SK-N-SH (cell line): ENCODE data around the gene PPIP5K1. TPM values are rescaled to one million over a fixed set of nuclear protein-coding genes. Genes with fewer than 3 reads are reported as not detected.

ENCODE experiments used
- CTCF ChIA-PET: fragments of 300-600, 350-600 bp; formaldehyde crosslinking; extraction: SDS; loops from one replicate; lab custom pipeline; 2021; lab: Yijun Ruan, JAX
- POLR2A ChIA-PET: fragments of 350-600 bp; sonication (Branson Sonifier 250); formaldehyde crosslinking; extraction: SDS; loops from one replicate; lab custom pipeline; 2020; ENCODE audit warnings: antibody characterized with exemption, inconsistent platforms; lab: Yijun Ruan, JAX
- DNase-seq: peaks from one replicate; pipeline ENCODE4 v3.0.0; 2012
- H2AFZ ChIP-seq: fragments of 200-600 bp; sonication (generic); 2 replicates; pipeline ENCODE4 v1.8.1; 2016; ENCODE audit warnings: antibody characterized with exemption, mild to moderate bottlenecking, low read depth
- H3F3A ChIP-seq: fragments of 200-600 bp; sonication (generic); replicated peaks from 2 replicates; pipeline ENCODE3; 2016; ENCODE audit warnings: antibody characterized with exemption, mild to moderate bottlenecking; ENCODE audit not compliant: insufficient read depth
- H3K27ac ChIP-seq, 2 experiments: fragments of 200-500 bp in 1 of 2; fragments of 200-600 bp in 1 of 2; sonication (Bioruptor generic) in 1 of 2; sonication (generic), shearing (Covaris generic) in 1 of 2; 2 replicates each; pipeline versions ENCODE4 v1.5.1 to v1.6.1; 2014 to 2016; ENCODE audit warnings: low read depth in 2 of 2, inconsistent platforms in 1 of 2, low read length in 1 of 2, mild to moderate bottlenecking in 1 of 2, mixed read lengths in 1 of 2
- H3K27me3 ChIP-seq: fragments of 200-600 bp; sonication (generic), shearing (Covaris generic); 2 replicates; pipeline ENCODE4 v1.6.1; 2016; ENCODE audit warnings: mixed run types; ENCODE audit not compliant: insufficient read depth
- H3K36me3 ChIP-seq, 2 experiments: fragments of 200-500 bp in 1 of 2; fragments of 200-600 bp in 1 of 2; sonication (Bioruptor generic) in 1 of 2; sonication (generic) in 1 of 2; replicated peaks in 1 of 2; 2 replicates each; pipeline versions ENCODE3 to v1.5.1; 2014 to 2016; ENCODE audit warnings: low read length in 1 of 2, mild to moderate bottlenecking in 1 of 2; ENCODE audit not compliant: insufficient read depth in 2 of 2, control insufficient read depth in 1 of 2
- H3K4me1 ChIP-seq, 2 experiments: fragments of 200-500 bp in 1 of 2; fragments of 200-600 bp in 1 of 2; sonication (Bioruptor generic) in 1 of 2; sonication (generic), shearing (Covaris generic) in 1 of 2; 2 replicates each; pipeline versions ENCODE4 v1.5.1 to v1.6.1; 2014 to 2016; ENCODE audit warnings: low read depth in 1 of 2, low read length in 1 of 2, mixed run types in 1 of 2; ENCODE audit not compliant: insufficient read depth in 2 of 2, control insufficient read depth in 1 of 2
- H3K4me2 ChIP-seq: fragments of 200-600 bp; sonication (generic), shearing (Covaris generic); 2 replicates; pipeline ENCODE4 v1.6.1; 2017; ENCODE audit warnings: mixed run types
- H3K4me3 ChIP-seq, 2 experiments: fragments of 200-500 bp in 1 of 2; fragments of 200-600 bp in 1 of 2; sonication (Bioruptor generic) in 1 of 2; sonication (generic), shearing (Covaris generic) in 1 of 2; 2 replicates each; pipeline versions ENCODE4 v1.5.1 to v1.8.1; 2014 to 2016; ENCODE audit warnings: low read depth in 2 of 2, inconsistent platforms in 1 of 2, low read length in 1 of 2, mild to moderate bottlenecking in 1 of 2, mixed read lengths in 1 of 2, moderate library complexity in 1 of 2
- H3K79me2 ChIP-seq: fragments of 200-600 bp; sonication (generic); 2 replicates; pipeline ENCODE4 v1.8.1; 2017; ENCODE audit warnings: mild to moderate bottlenecking; ENCODE audit not compliant: insufficient read depth
- H3K9ac ChIP-seq: fragments of 200-600 bp; sonication (generic); 2 replicates; pipeline ENCODE4 v1.6.1; 2017; ENCODE audit warnings: mixed run types
- H3K9me2 ChIP-seq: fragments of 200-600 bp; sonication (generic); 2 replicates; pipeline ENCODE4 v1.6.1; 2017; ENCODE audit warnings: mixed run types
- H3K9me3 ChIP-seq: fragments of 200-600 bp; sonication (generic); 2 replicates; pipeline ENCODE4 v1.6.1; 2017; ENCODE audit warnings: mixed run types, mild to moderate bottlenecking, moderate library complexity
- H4K20me1 ChIP-seq: fragments of 200-600 bp; sonication (generic); 2 replicates; pipeline ENCODE4 v1.6.1; 2017; ENCODE audit warnings: mild to moderate bottlenecking, mixed run types; ENCODE audit not compliant: insufficient read depth
- ELF1 ChIP-seq: IDR thresholded peaks from 2 replicates; pipeline ENCODE4 v1.4.0; 2012
- EP300 ChIP-seq, 2 experiments: IDR thresholded peaks; 2 replicates each; pipeline versions ENCODE4 v1.4.0 to v1.6.1; 2012; ENCODE audit warnings: borderline replicate concordance in 1 of 2, low read depth in 1 of 2, low read length in 1 of 2
- GATA2 ChIP-seq: sonication (generic); formaldehyde crosslinking; IDR thresholded peaks from 2 replicates; pipeline ENCODE4 v1.5.0; 2020; ENCODE audit warnings: mild to moderate bottlenecking, missing genetic modification reagents
- JUND ChIP-seq: IDR thresholded peaks from 2 replicates; pipeline ENCODE4 v1.4.0; 2012
- MAX ChIP-seq: IDR thresholded peaks from 2 replicates; pipeline ENCODE4 v1.4.0; 2012; ENCODE audit warnings: low read depth
- NRF1 ChIP-seq: IDR thresholded peaks from 2 replicates; pipeline ENCODE4 v1.6.1; 2012; ENCODE audit warnings: low read depth, mild to moderate bottlenecking, low read length
- POLR2AphosphoS5 ChIP-seq: IDR thresholded peaks from 2 replicates; pipeline ENCODE4 v1.6.1; 2012; ENCODE audit warnings: low read depth, low read length
- RFX5 ChIP-seq: IDR thresholded peaks from 2 replicates; pipeline ENCODE4 v1.6.1; 2012; ENCODE audit warnings: mild to moderate bottlenecking, improper control_type of control experiment, low read length
- RXRA ChIP-seq: IDR thresholded peaks from 2 replicates; pipeline ENCODE4 v1.4.0; 2012; ENCODE audit warnings: low read depth, mild to moderate bottlenecking, borderline replicate concordance
- SIN3A ChIP-seq: IDR thresholded peaks from 2 replicates; pipeline ENCODE4 v1.6.1; 2012; ENCODE audit warnings: low read depth, mild to moderate bottlenecking, low read length, moderate library complexity, borderline replicate concordance
- SMC3 ChIP-seq: IDR thresholded peaks from 2 replicates; pipeline ENCODE4 v1.6.1; 2012; ENCODE audit warnings: low read depth, low read length, improper control_type of control experiment
- TAF1 ChIP-seq: IDR thresholded peaks from 2 replicates; pipeline ENCODE4 v1.6.1; 2012; ENCODE audit warnings: low read depth, mild to moderate bottlenecking, low read length, moderate library complexity, borderline replicate concordance
- TCF12 ChIP-seq: IDR thresholded peaks from 2 replicates; pipeline ENCODE4 v1.4.0; 2012
- TEAD4 ChIP-seq: IDR thresholded peaks from 2 replicates; pipeline ENCODE4 v1.4.0; 2012; ENCODE audit warnings: mild to moderate bottlenecking, borderline replicate concordance; ENCODE audit not compliant: insufficient read depth
- USF1 ChIP-seq: IDR thresholded peaks from 2 replicates; pipeline ENCODE4 v1.4.0; 2012; ENCODE audit warnings: low read depth, borderline replicate concordance
- YY1 ChIP-seq: IDR thresholded peaks from 2 replicates; pipeline ENCODE4 v1.4.0; 2012; ENCODE audit warnings: low read depth, mild to moderate bottlenecking
- WGBS: methylation state at CpG from one replicate; pipeline ENCODE4 v1.1.6; 2017; ENCODE audit warnings: low lambda C conversion rate; 5-methylcytosine and 5-hydroxymethylcytosine counted together
- polyA plus RNA-seq, 3 experiments: library from polyadenylated mRNA; depleted of rRNA; stranded (reverse); fragments of >200 nt; gene quantifications; 2 replicates each; pipeline ENCODE4 v1.2.3, GENCODE V29; 2012
- TF ChIP-seq, protein P1 (sequence below): IDR thresholded peaks from 2 replicates; pipeline ENCODE4; 2012
- TF ChIP-seq, protein P2 (sequence below): fragments of 150-350 bp; IDR thresholded peaks from 2 replicates; pipeline ENCODE4 v1.6.1; 2016; ENCODE audit warnings: mild to moderate bottlenecking, low read depth, low read length
- TF ChIP-seq, protein P3 (sequence below): fragments of 150-350 bp; IDR thresholded peaks from 2 replicates; pipeline ENCODE4 v1.6.1; 2017; ENCODE audit warnings: antibody characterized with exemption, low read length, low read depth, borderline replicate concordance

The PPIP5K1 gene
- polyA plus RNA-seq, 1 of the 3 experiments (the other 2 are of a cell fraction): 28.5 TPM

- TF ChIP-seq POLR2AphosphoS5: no peak
- no peak for TF ChIP-seq RFX5
Measured at GRCh38 chr15:43516185-43516584, 73.8 kb downstream of the PPIP5K1 start (continued).

DNA sequence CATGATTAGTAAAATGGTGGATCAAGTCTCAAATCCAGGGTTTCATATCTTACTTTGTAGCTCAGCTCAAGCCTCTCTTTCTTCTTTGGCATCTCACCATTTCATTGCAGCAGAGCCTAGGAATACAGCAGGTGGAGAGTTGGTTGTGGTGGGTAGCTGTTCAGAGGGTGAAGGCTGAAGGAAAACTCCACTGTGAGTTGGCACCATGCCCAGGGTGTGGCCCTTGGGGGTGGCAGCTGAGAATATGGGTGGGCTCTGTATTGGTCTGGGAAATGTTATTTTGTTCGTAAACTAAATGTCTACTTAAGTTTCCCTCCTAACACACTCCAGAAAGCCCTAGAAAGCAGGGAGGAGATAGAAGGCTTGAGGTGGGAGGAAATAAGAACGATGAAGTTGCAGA lies 74.3 kb downstream of the PPIP5K1 start:
- Histone ChIP-seq H3K27me3 (no peaks in the 10 kb centered on the region), H3K4me1 (peaks cover 19 to 45% of the 10 kb centered on the region in 2 experiments), H2AFZ (peak overlapping the region; percentile 29; the same call in 1 of the 2 replicates), H3F3A (no peaks in the 10 kb centered on the region), H3K4me3 (no peak overlapping the region), H3K27ac (no peak overlapping the region), H4K20me1 (no peaks in the 10 kb centered on the region), H3K4me2 (peak overlapping the region; percentile 84), H3K9ac (no peak overlapping the region), H3K36me3 (peaks cover 4% of the 10 kb centered on the region in 2 experiments), H3K9me2 (no peaks in the 10 kb centered on the region), H3K9me3 (no peaks in the 10 kb centered on the region), H3K79me2 (0 out of 2 replicates have a peak, but pooled peaks cover 6% of the 10 kb centered on the region)
- ChIA-PET POLR2A (no interaction called here), CTCF (interaction anchor here (0.6 to 4.0 kb wide), 11 partner anchors 10 to 160 kb away, joined by 3 to 42 read pairs (median 8); partner anchors contain the start of gene TP53BP1)
- no peak for DNase-seq
- 62% methylated on average over 2 of the region's 2 CpGs for WGBS
- TF ChIP-seq JUND (no peak), SIN3A (no peak), MAX (no peak), USF1 (no peak), ELF1 (no peak), TEAD4 (no peak), EP300 (IDR thresholded peaks at IDR 0.05; ENCODE audit: borderline replicate concordance in 1 of 2, low read depth in 1 of 2, low read length in 1 of 2) (no peak), YY1 (no peak), GATA2 (no peak), TCF12 (no peak), SMC3 (no peak), RXRA (no peak), TAF1 (no peak), NRF1 (no peak)
- TF ChIP-seq, protein P1, sequence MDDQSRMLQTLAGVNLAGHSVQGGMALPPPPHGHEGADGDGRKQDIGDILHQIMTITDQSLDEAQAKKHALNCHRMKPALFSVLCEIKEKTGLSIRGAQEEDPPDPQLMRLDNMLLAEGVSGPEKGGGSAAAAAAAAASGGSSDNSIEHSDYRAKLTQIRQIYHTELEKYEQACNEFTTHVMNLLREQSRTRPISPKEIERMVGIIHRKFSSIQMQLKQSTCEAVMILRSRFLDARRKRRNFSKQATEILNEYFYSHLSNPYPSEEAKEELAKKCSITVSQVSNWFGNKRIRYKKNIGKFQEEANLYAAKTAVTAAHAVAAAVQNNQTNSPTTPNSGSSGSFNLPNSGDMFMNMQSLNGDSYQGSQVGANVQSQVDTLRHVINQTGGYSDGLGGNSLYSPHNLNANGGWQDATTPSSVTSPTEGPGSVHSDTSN: no peak
- TF ChIP-seq, protein P2, sequence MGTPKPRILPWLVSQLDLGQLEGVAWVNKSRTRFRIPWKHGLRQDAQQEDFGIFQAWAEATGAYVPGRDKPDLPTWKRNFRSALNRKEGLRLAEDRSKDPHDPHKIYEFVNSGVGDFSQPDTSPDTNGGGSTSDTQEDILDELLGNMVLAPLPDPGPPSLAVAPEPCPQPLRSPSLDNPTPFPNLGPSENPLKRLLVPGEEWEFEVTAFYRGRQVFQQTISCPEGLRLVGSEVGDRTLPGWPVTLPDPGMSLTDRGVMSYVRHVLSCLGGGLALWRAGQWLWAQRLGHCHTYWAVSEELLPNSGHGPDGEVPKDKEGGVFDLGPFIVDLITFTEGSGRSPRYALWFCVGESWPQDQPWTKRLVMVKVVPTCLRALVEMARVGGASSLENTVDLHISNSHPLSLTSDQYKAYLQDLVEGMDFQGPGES: no peak
- TF ChIP-seq, protein P3, sequence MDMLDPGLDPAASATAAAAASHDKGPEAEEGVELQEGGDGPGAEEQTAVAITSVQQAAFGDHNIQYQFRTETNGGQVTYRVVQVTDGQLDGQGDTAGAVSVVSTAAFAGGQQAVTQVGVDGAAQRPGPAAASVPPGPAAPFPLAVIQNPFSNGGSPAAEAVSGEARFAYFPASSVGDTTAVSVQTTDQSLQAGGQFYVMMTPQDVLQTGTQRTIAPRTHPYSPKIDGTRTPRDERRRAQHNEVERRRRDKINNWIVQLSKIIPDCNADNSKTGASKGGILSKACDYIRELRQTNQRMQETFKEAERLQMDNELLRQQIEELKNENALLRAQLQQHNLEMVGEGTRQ: no peak
